Activated CD8-positive, alpha-beta memory T cell treated with anti-CD3 and anti-CD28 coated beads, Interleukin-2, amount 50 U/mL, for 48 hours (primary cell): ENCODE data around the gene PTCH1.
A peak's percentile ranks its signal among the peaks of the same experiment; 100 is the strongest.

ENCODE experiments used
- DNase-seq: peaks from one replicate; pipeline ENCODE4 v3.0.0-alpha.2; 2020

Gene PTCH1

DNA sequence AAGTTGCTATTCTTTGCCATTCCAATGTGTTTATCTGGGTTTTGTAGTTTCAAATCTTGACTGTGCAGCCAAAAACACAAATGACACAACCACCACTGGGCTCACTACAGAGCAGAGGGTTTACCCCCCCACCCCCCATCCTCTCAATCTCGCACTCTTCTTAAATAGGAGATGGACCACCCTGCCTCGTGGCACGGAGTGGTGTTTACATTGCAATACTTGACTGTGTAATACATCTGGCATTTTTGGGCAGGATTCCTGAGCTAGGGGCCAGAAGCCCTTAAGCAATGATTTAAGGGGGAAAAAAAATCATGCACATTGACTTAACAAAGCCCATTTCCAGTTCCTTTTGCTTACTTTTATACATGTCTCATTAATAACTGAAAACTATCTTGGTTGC, 19.0 kb downstream of the PTCH1 start:
- no peak for DNase-seq

DNA sequence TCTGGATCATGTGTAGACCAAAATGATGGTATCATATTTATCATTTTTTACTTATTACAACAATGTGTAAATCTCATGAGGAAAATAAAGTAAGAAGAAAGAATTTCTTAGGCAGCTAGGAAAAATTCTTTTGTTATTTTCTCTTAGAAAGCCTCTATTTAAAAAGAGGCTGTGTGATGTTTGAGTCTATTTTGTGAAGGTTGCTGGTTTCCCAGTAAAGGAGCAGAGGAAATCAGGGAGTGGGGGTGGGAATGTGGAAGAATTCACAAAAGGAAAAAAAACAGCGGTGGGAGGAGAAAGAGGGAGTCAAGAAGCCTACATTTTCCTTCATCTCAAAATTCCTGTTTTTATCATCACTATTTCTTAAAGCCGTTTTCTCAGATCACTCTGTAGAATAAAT, 20.1 kb downstream of the PTCH1 start:
- no peak for DNase-seq

DNA sequence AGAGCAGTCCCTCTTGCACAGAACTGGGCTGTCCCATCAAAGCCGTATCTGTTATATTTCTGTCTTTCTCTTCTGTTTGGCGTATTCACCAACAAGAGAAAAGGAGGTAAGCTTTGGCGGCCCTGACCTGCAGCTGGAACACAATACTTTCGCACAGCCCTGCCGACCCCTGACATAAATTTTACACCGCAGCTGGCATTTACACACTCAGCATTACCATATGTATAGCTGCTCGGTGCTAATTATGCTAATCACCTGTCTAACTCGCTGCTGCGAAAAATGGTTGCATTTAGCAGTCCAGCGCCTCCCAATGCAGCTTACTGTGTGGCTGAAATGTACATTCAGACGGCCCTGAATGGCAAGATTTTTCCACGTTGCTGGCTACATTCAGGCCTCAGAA, 20.8 kb downstream of the PTCH1 start:
- no peak for DNase-seq

DNA sequence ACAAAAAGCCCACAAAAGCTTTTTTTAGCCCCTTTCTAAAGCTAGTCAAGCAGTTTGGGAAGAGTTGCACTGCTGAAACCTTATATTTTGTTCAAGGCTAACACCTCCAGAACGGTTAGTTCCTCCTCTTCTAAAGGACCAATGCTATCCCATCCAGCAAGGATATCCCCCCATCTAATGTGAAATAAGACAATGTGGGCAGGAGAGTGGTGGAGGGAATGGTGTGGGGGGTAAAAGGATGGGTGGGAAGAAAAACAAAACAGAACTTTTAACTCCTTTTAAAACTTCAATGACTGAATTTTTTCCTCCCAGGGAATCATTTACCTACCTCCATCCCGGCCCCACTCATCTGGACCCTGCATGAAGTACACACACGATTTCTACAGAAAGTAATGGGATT, 21.2 kb downstream of the PTCH1 start:
- DNase-seq, result no peak

DNA sequence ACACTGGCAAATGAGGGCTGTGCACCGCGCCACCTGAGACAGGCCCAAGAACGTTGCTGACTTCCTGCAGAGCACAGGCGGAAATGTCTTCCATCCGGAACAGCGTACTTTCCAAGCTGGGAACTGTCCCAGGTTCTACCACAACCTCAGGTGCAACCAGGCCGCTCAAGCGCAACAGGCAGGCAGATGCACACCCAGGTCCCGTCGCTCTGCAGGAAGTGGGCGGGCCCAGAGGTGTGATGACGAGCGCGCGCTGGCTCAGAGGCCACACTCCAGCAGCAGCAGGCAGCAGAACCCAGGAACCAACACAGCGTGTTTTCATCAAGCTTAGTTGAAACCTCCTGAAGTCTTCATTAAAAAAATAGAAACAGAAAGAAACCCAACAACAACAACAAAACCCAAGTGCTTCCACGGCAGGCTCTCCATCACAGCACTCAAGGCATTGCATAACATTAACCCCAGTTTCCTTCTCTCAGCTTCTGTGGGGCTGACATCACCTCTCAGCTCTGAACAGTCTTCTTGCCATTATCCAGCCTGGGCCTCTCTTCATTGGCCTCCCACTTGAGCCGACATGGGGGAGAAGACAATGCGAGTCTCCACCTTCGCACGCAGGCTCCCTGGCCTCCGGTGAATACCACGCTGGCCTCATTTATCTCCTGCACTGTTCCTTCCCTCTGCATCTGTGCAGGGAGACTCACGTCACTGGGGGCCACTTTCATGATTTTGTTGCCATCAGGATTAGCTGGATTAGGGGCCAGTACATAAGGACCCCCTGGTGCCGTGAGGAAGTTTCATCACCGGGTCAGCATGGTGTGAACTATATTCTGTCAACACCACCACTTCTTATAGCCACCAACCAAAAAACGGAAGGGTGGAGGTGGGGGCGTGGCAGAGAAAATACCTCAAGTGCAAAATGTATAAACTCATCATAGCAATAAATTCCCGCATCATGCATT, 22.1 kb downstream of the PTCH1 start:
- DNase-seq, result peak; percentile 89

DNA sequence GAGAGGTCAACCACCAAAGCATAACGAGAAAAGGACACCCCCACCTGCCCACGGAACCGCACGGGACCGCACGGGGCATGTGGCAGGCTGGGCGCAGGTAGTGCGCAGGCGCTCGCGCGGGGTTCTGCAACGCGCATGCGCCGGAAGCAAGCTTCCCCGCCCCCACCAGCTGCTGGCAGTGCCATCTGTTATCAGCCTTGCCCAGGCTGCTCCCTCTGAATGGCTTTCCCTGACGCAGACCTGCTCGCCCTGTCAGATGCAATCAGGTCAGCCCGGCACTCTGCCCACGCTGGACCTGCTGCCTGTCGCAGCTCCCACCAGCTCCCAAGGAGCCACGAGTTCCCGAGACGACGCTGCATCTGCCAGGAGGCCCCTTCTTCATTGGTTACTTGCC, 22.8 kb downstream of the PTCH1 start:
- DNase-seq, result peak; percentile 68

DNA sequence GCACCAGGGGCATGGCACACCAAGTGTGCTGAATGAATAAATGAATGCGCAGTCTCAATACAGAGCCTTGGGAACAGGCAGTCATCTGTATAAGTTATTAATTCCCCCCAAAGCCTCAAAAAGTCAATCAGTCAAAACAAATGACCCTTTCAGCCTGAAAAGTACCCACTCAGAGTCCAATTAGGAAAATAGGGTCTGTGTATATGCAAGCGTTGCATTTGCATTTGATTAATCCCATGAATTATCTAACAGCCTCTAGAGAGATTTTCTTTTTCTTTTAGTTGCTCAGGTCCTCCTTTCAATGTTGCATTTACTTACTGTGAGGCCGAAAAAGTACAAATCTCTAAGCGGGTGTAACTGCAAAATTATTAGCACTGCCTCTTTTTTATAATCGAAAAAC, 23.4 kb downstream of the PTCH1 start:
- DNase-seq, result no peak

DNA sequence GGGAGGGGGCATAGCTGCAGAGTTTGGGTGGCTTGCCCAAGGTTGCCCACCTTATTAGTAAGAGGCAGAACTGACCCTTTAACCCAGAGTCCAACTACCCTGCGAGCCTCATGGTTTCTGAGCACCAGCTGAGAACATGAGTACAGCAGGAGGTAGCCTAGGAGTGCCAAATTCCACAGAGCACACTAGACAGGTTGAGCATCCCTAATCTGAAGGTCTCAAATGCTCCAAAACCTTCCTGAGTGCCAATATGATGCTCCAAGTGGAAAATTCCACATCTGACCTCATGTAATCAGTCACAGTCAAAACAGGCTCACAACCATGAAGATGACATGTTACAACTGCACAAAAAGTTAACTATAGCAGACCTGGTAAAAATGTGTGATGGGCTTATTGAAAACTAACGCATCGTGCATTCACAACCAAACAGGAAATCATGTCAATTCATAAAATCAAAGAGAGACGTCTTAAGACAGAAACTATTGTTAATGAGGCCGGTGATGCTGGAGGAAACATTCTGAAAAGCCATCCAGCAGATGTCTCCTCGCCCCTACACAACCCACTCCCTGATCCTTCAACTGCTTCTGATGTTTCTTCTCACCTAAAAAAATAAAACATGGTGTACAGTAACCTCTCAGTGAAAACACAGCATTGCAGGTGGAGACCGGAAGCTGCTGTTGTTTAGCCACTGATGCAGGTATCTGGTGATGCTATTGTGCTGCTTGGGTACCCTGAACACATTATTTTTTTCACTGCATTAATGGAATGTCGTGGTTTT, 25.0 kb downstream of the PTCH1 start:
- DNase-seq, result no peak

DNA sequence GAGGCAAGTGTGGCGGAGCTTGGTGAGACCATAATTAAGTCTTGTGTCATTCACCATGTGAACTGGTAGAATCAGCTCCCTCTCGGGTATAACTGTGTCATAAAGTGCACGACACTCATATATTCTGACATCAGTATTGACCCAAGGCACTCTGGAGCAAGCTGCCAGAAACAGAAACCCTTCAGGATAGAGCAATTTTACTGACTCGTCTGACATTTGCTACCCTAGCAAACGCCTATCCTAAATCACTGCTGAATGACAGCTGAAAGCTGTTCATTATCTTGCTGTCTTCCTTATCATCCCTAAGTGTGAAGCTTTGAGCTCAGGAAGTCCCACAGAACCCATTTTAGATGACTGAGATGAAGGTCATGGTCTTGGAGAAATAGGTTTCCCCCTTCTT, 27.8 kb downstream of the PTCH1 start:
- DNase-seq, result no peak

DNA sequence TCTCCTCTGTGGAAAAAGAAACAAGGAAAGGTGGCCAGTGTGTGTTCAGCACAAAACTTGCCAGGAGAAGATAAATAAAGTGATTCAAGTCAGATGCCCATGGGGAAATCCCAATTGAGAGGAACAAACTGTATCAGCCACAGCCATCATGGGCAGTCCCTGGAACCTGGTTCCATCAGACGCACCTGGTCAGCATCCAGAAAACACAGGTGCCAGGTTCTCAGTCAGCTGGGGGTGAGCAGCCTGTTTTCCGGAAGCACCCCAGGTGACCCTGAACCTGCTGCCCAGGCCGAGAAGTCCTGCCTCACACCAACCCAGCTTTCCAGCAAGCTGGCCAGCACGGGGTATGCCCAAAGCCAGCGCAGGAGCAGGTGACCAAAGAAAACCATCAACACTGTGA, 30.5 kb downstream of the PTCH1 start:
- DNase-seq, result no peak

DNA sequence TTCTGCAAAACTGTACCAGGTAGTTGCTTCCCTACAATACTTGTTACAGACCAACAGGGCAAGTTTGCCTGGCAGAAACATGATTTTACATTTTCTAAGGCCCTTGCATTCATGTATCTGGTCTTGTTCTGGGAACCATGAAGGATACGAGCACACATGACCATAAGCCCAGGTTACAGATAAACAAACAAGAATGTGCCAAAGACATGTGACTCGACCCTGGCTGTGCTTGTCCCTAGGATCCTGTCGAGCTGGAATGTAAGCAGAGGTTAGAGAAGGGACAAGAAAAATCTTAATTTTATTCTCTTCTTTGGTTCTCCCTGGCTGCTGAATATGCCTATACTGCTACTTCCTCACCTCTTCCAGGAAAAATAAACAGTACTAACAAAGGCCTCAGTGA, 32.5 kb downstream of the PTCH1 start:
- DNase-seq, result no peak

DNA sequence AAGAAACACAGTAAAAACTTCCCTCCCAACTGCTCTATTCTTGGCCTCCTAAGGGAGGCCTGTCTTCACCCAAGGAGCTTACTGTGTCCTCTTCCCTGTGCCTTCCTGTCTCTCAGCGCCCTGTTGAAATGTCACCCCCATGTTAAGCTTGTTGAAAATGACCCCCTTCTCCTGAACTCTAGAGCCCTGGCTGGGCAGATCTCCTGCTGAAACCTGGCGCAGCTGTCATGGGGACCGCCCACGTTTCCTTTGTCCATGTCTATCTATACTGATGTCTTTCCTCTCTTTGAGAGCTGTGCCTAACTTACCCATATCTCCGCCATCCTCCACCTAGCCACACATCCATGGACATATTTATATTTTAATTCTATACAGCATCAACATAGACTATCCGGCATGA, 33.3 kb downstream of the PTCH1 start:
- no peak for DNase-seq

DNA sequence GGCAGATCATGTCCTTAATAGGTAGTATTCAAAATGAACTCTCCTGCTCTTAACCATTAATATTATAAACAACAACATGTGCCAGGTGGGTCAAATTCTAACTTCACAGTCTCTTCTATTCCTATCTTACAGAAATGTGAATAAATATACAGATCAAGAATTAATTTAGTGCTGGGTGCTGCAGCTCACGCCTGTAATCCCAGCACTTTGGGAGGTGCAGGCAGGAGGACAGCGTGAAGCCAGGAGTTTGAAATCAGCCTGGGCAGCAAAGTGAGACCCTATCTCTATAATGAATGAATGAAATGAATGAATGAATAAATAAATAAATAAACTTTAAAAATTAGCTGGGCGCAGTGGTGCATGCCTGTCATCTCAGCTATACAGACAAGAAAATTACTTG, 34.1 kb downstream of the PTCH1 start:
- no peak for DNase-seq

DNA sequence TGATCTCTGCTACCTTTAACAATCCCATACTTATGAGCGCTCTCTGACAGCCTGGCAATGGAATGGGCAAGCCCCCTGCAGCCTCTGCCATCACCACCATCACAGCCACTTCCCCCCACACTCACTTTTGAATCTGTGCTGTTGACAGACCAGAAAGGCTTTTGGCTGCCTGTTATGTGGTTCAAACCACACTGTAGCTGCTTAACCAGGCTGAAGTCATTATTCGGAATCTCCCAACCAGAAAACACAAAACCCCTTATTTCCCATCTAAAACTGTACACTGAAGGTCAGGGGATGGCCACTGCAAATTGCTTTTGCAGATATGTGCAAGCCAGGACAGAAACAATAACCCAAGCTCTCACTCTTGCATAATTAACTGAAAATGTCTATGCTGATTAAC, 35.8 kb downstream of the PTCH1 start:
- no peak for DNase-seq

DNA sequence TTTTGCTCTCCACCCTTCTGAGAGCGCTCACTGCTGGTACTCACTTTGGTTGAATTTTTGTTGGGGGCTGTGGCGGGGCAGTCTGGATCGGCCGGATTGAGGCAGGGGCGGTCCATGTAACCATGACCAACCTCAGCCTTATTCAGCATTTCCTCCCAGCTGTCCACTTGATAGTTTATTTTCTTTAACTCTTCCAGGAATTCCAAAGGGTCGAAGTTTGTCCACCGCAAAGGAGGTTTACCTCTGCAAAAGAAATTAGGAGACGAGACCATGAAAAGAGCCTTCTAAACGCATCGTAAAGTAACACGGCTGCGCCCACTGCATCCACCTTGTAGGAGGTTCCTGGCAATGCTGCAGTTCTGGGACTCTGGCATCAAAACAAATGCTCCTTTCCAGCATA, 36.4 kb downstream of the PTCH1 start:
- DNase-seq, result no peak

DNA sequence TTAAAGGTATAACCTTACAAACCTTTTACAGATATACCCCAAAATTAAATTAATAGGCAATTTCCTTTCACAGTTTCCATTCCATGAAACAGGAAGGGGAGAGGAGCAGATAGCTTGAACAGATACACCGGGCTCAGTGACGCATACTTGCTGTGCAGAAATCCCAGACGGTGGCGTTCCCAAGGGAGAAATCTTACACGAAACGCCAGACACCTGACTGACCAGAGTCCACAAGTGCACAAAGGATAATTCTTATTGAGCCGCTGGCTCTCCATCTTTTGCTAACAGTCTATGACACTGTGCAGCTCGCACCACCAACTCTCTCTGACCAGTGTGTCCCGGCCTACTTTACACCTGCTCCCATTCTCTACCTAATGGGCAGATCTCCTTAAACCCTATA, 37.4 kb downstream of the PTCH1 start:
- no peak for DNase-seq

DNA sequence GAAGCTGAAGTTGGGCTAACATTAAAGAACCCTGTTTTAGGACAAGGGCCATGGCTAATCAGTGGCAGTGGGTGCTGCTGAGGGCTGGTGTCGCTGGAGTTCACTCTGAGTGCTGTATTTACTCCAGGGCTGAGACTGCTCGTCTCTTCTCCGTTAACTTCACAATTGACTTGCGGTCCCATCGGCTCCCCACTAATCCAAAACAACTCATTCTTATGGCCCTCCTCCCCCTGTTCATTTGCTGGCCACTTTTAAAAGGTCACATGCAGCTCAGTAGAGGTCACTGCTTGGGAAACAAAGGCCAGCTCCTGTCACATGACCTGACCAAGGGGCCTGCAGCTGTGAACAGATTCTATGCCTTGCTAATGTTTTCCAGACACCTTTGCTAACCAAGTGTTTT, 38.4 kb downstream of the PTCH1 start:
- no peak for DNase-seq

DNA sequence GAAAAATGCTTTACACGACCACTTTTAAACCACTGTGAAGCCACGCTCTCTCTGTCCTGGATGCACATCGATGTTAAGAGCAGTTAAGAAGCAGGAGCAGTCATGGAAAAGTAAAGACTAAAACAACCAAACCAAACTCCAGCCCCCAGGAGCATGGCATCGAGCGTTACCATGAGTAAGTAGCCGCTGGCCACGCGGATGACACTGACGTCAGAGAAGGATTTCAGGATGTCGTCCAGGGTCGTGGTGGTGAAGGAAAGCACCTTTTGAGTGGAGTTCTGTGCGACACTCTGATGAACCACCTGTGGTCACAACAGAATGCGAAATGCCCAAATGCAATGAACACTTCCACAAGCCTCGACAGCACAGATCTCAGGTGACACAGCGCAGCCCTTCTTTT, 38.9 kb downstream of the PTCH1 start:
- no peak for DNase-seq

DNA sequence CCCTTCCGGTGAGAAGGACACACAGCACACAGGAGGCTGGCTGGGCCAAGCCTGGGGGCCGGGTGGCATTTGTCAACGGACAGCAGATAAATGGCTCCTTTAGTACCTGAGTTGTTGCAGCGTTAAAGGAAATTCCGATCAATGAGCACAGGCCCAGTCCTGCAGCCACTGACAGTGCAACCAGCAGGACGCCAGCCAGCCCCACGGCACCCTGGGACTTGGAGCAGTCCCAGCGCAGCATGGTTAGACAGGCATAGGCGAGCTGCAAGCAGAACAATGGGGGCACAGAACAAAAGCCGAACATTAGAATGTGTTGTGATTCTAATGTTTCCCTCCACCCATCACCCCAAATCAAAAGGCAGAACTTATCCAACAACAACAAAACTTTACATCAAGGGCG, 39.3 kb downstream of the PTCH1 start:
- no peak for DNase-seq

DNA sequence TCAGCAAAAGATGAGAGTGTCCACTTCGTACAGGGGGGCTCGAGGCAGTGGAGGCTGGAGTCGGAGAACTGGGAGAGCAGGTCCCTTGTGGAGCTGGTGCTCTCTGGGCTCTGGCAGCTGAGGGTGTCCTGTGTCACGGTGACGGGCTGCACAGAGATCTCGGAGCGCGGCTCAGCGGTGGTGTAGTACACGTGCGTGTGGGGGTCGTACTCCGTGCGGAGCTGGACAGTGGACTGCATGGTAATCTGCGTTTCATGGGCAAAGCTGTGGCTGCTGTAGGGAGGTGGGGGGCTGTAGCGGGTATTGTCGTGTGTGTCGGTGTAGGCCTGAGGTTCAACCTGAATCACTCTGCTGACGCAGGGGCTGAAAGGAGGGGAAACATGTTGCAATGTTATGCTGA, 48.0 kb downstream of the PTCH1 start:
- DNase-seq, result no peak

DNA sequence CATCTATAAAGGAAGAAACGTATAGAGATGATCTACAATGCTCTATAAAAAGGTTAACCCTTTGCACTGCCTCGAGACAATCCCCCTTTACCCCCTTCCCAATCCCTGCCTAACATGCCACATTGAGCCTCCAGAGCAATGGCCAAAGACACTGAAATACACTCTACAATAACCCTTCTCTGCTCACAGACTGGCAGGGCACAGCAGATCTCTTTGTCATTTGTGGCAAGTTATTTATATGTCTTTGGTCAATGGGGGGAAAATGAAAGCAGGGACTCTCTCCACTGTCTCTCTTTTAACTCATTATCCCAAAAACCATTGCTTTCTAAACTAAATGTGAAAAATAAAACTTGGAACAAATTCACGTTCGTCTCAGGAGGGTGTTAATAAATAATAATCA, 51.7 kb downstream of the PTCH1 start:
- no peak for DNase-seq

DNA sequence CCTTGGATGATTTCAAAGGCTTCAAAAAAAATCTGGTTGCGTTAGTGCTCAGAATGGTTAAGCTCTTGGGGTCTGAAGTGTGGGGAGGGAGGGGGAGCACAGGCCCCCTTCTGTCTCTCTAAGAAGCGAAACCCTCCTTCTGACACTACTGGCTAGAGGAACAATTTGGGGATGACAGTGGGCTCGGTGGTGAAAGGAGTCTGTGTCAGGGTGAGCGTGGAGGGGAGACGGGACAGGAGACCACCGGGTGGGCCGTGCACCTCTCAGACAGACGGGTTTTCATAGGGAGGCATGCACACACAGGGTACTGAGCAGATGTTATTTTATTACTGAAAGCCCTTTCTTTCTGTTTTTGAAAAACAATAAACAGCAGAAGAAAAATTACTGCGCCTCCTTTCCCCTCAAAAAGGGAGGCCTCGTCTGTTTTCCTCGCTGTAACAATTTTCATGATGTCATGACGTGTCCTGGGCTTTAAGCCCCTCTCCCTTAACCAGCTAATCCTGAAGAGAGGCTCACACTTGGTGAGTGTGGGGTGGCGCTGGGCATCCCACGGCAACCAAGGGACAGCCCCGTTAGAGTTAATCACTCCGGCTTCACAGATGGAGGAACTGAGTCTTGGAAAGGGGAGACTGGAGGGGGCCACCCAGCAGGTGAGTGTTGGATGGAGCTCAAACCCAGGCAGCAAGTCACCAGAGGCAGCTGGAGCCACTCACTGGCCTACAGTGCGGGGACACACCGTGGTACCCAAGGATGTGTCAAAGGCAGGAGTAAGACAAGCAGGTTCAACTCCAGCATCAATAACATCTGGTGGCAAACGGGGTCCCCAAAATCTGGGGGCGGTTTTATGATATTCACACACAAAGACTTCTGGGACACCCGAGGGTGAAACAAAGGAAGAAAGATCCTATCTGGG, 53.4 kb downstream of the PTCH1 start:
- no peak for DNase-seq
